Neural progenitor cell (in vitro differentiated cells): ENCODE data around the gene ASIC2.

Source experiments
- CTCF ChIP-seq: fragments of 200-600 bp; sonication (generic); IDR thresholded peaks from 2 replicates; pipeline ENCODE4 v1.5.1; 2017; ENCODE audit warnings: antibody characterized with exemption, mild to moderate bottlenecking
- EZH2phosphoT487 ChIP-seq: fragments of 200-600 bp; sonication (generic); IDR thresholded peaks from 2 replicates; pipeline ENCODE4 v1.6.1; 2017; ENCODE audit warnings: antibody characterized with exemption

GRCh38 chr17:33302394-33302793, 9.3 kb upstream of the ASIC2 start:
- TF ChIP-seq CTCF (no peak), EZH2phosphoT487 (no peak)
